Endodermal cell (in vitro differentiated cells): ENCODE results near the gene MTSS2. TPM values are rescaled to one million over a fixed set of nuclear protein-coding genes. Genes with fewer than 3 reads are reported as not detected.

Experiments used
- DNase-seq: peaks from one replicate; pipeline ENCODE4 v3.0.0-alpha.2; 2017
- H3K27ac ChIP-seq: 2 replicates; pipeline ENCODE4 v1.5.1; 2013; ENCODE audit warnings: mild to moderate bottlenecking, low read depth, low read length, moderate library complexity
- H3K27me3 ChIP-seq: 2 replicates; pipeline ENCODE4 v1.6.1; 2013; ENCODE audit warnings: mild to moderate bottlenecking, low read length, moderate library complexity; ENCODE audit not compliant: insufficient read depth, control insufficient read depth, poor library complexity, severe bottlenecking
- H3K36me3 ChIP-seq: 2 replicates; pipeline ENCODE4 v1.7.0; 2013; ENCODE audit warnings: mild to moderate bottlenecking, low read length, moderate library complexity; ENCODE audit not compliant: control insufficient read depth, insufficient read depth
- H3K4me1 ChIP-seq: one replicate; pipeline ENCODE4 v1.7.0; 2013; ENCODE audit warnings: low read length; ENCODE audit not compliant: control insufficient read depth, insufficient read depth
- H3K4me3 ChIP-seq: 2 replicates; pipeline ENCODE4 v1.5.1; 2013; ENCODE audit warnings: mild to moderate bottlenecking, low read length, moderate library complexity
- H3K9ac ChIP-seq: 2 replicates; pipeline ENCODE4 v1.6.1; 2013; ENCODE audit warnings: mild to moderate bottlenecking, low read length, moderate library complexity; ENCODE audit not compliant: poor library complexity, severe bottlenecking; ENCODE audit errors: extremely low read depth
- H3K9me3 ChIP-seq: 2 replicates; pipeline ENCODE4 v1.6.1; 2013; ENCODE audit warnings: mild to moderate bottlenecking, low read length, moderate library complexity; ENCODE audit not compliant: control insufficient read depth
- H3K27ac Mint-ChIP-seq: 2 replicates; pipeline ENCODE4 v1.8.0; 2020; ENCODE audit warnings: mixed read lengths
- H3K27me3 Mint-ChIP-seq: 2 replicates; pipeline ENCODE4 v1.8.0; 2021; ENCODE audit warnings: mild to moderate bottlenecking, mixed read lengths; ENCODE audit not compliant: insufficient read depth
- H3K36me3 Mint-ChIP-seq: 2 replicates; pipeline ENCODE4 v1.8.0; 2020; ENCODE audit warnings: low read depth, mixed read lengths
- H3K4me1 Mint-ChIP-seq: 2 replicates; pipeline ENCODE4 v1.8.0; 2020; ENCODE audit warnings: mixed read lengths
- H3K4me3 Mint-ChIP-seq: 2 replicates; pipeline ENCODE4 v1.8.0; 2020; ENCODE audit warnings: mild to moderate bottlenecking, moderate library complexity, mixed read lengths
- H3K9me3 Mint-ChIP-seq: 2 replicates; pipeline ENCODE4 v1.8.0; 2020; ENCODE audit warnings: mild to moderate bottlenecking, mixed read lengths
- WGBS, 2 experiments: methylation state at CpG; one replicate each; pipeline versions ENCODE4 v1.1.5 to v1.1.7; 2013; ENCODE audit warnings: missing lambda C conversion rate in 2 of 2, mixed read lengths in 1 of 2; ENCODE audit not compliant: insufficient coverage in 1 of 2, insufficient read length in 1 of 2; 5-methylcytosine and 5-hydroxymethylcytosine counted together
- total RNA-seq, 2 donors: library from RNA; stranded (reverse); fragmentation: NEBNext Ultra II Directional in 1 of 2; extraction: Animal tissue kit (Norgen Biotek cat#: 25700) in 1 of 2; gene quantifications; 2 replicates in 1 of 2; 3 replicates in 1 of 2; pipeline ENCODE4 v1.2.1, GENCODE V29; 2021
- TF ChIP-seq, protein P1 (sequence below): fragments of 200-600 bp; sonication (generic); conservative IDR thresholded peaks from 2 replicates; pipeline ENCODE4 v1.5.0; 2021; ENCODE audit warnings: antibody characterized with exemption, mild to moderate bottlenecking

The MTSS2 gene
- total RNA-seq, 2 donors from 2014 or later: 23.4 to 24.0 TPM

DNA sequence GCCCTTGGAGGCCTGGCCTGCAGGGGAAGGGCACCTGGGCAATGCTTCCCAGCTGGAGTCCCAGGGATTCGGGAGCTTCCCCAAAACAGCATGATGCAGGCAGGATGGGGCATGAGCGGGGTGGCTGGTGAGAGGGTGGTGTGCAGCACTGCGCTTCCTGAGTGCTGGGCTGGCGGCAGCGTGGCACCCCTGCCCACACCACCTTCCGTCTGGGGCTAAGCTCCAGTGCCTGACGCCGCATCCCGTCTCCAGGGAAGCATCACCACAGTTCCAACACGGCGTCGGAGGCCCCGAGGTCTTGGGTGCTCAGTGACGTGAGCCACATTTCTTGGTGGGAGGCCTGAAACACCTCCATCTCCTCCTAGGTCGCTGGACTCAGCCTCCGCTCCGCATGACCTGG is 13.8 kb upstream of the MTSS2 start:
- H3K4me1 Mint-ChIP-seq: peaks cover 6% of the 10 kb centered on the region
- H3K9me3 Mint-ChIP-seq: no peaks in the 10 kb centered on the region
- no peak for DNase-seq
- H3K9me3 ChIP-seq: no peaks in the 10 kb centered on the region
- H3K36me3 ChIP-seq: peaks cover 3% of the 10 kb centered on the region
- no peak overlapping the region for H3K4me3 Mint-ChIP-seq
- 98% methylated on average over 10 to 17 of the region's 17 CpGs for WGBS, 2 experiments
- no peak overlapping the region for H3K27ac Mint-ChIP-seq
- no peak overlapping the region for H3K4me3 ChIP-seq
- H3K27ac ChIP-seq: peak overlapping the region; percentile 76
- peaks cover 3% of the 10 kb centered on the region for H3K4me1 ChIP-seq
- no peaks in the 10 kb centered on the region for H3K27me3 ChIP-seq
- H3K36me3 Mint-ChIP-seq: peaks cover 10% of the 10 kb centered on the region
- no peak overlapping the region for H3K9ac ChIP-seq
- no peaks in the 10 kb centered on the region for H3K27me3 Mint-ChIP-seq
- TF ChIP-seq, protein P1, sequence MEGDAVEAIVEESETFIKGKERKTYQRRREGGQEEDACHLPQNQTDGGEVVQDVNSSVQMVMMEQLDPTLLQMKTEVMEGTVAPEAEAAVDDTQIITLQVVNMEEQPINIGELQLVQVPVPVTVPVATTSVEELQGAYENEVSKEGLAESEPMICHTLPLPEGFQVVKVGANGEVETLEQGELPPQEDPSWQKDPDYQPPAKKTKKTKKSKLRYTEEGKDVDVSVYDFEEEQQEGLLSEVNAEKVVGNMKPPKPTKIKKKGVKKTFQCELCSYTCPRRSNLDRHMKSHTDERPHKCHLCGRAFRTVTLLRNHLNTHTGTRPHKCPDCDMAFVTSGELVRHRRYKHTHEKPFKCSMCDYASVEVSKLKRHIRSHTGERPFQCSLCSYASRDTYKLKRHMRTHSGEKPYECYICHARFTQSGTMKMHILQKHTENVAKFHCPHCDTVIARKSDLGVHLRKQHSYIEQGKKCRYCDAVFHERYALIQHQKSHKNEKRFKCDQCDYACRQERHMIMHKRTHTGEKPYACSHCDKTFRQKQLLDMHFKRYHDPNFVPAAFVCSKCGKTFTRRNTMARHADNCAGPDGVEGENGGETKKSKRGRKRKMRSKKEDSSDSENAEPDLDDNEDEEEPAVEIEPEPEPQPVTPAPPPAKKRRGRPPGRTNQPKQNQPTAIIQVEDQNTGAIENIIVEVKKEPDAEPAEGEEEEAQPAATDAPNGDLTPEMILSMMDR: no peak

DNA sequence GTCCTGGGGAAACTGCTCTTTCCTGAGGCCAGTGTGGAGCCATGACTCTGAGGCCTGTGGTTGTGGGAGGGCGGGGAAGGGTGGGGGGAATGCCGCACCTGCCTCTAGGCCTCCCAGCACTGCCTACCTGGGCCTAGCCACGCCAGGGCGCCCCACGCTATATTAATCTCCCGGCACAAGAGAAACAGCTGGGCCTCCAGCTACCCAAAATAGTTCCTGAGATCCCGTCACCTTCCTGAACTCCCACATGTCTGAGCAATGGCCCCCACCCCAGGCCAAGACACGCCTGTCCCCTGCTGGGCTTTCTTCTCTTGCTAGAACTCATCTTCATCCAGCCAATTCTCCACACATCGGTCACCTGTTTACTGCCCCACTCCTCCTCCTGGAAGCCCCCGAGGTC is 13.0 kb upstream of the MTSS2 start:
- H3K9me3 ChIP-seq: no peaks in the 10 kb centered on the region
- 95 to 100% methylated on average over 2 to 10 of the region's 10 CpGs for WGBS, 2 experiments
- H3K9me3 Mint-ChIP-seq: no peaks in the 10 kb centered on the region
- no peak for DNase-seq
- H3K4me1 ChIP-seq: peaks cover 9% of the 10 kb centered on the region
- H3K4me3 Mint-ChIP-seq: no peak overlapping the region
- no peak overlapping the region for H3K9ac ChIP-seq
- H3K36me3 ChIP-seq: peaks cover 3% of the 10 kb centered on the region
- TF ChIP-seq, protein P1: no peak
- H3K27ac ChIP-seq: no peak overlapping the region
- H3K4me3 ChIP-seq: no peak overlapping the region
- H3K36me3 Mint-ChIP-seq: peaks cover 10% of the 10 kb centered on the region
- no peaks in the 10 kb centered on the region for H3K27me3 ChIP-seq
- peaks cover 13% of the 10 kb centered on the region for H3K4me1 Mint-ChIP-seq
- H3K27me3 Mint-ChIP-seq: no peaks in the 10 kb centered on the region
- H3K27ac Mint-ChIP-seq: peak overlapping the region; percentile 65

DNA sequence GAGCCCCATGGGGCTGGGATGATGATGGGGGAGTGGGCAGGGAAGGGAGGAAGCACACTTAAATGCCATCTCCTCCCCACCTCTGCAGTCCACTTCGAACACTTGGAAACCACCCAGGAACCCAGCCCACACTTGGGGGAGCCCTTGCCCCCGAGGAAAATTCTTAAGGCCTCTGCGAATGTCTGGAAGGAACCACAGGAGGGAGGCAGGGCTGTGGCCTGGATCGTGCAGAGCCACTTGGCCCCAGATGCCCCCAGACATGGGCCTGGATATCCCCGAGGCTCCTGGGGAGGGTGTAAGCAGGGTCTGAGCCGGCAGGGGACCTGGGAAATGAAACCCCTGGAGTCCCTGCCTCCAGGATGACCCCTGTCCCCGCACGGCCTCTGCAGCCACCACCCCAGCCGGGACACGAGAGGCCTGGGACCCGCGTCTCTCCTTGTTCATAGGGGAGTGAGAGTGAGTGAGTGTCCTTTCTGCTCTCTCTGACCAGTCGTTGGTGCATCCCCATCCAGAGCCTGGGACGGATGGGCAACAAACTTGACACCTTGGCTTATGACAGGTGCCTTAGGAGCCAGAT is 11.8 kb upstream of the MTSS2 start:
- Histone ChIP-seq H3K4me3 (no peak overlapping the region), H3K9me3 (no peaks in the 10 kb centered on the region), H3K4me1 (peaks cover 10% of the 10 kb centered on the region), H3K9ac (no peak overlapping the region), H3K27ac (peak overlapping the region; percentile 47), H3K27me3 (no peaks in the 10 kb centered on the region), H3K36me3 (peaks cover 3% of the 10 kb centered on the region)
- 88 to 89% methylated on average over 11 to 14 of the region's 14 CpGs for WGBS, 2 experiments
- no peak for DNase-seq
- TF ChIP-seq, protein P1: no peak
- H3K36me3 Mint-ChIP-seq: peaks cover 10% of the 10 kb centered on the region
- peaks cover 14% of the 10 kb centered on the region for H3K4me1 Mint-ChIP-seq
- H3K4me3 Mint-ChIP-seq: no peak overlapping the region
- H3K27ac Mint-ChIP-seq: no peak overlapping the region
- no peaks in the 10 kb centered on the region for H3K27me3 Mint-ChIP-seq
- no peaks in the 10 kb centered on the region for H3K9me3 Mint-ChIP-seq
